GM18868 (cell line): ENCODE measurements around the gene ENAH.
"Not testable (repeated sequence)": the region's sequence is repeated elsewhere in the genome, so short reads cannot be mapped to it uniquely, and the experiment has no call there.

Experiments
- ATAC-seq: cut with Tn5 transposase; IDR thresholded peaks from one replicate; pipeline ENCODE4 v1.9.1; 2021; ENCODE audit warnings: mild to moderate bottlenecking, moderate library complexity; ENCODE audit not compliant: unreplicated experiment

The ENAH gene

GRCh38 chr1:225677350-225678124 is 24.6 kb upstream of the ENAH start:
- no peak for ATAC-seq

DNA sequence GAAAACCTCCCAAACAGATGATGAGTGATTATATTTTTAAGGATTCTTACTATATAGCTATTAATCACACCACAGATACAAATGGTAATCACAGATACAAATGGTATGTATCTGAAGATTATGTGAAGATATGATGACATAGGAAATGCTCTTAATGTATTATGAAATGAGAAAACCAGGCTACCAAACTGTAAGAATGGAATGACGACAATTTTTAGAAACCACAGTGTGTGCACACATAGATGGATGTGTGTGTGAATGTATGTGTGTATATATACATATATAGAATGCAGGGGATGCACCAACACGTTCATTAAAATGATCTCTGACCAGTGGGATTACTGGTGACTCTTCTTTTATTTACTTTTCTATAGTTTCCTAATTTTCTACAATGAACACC is 21.5 kb upstream of the ENAH start:
- no peak for ATAC-seq

DNA sequence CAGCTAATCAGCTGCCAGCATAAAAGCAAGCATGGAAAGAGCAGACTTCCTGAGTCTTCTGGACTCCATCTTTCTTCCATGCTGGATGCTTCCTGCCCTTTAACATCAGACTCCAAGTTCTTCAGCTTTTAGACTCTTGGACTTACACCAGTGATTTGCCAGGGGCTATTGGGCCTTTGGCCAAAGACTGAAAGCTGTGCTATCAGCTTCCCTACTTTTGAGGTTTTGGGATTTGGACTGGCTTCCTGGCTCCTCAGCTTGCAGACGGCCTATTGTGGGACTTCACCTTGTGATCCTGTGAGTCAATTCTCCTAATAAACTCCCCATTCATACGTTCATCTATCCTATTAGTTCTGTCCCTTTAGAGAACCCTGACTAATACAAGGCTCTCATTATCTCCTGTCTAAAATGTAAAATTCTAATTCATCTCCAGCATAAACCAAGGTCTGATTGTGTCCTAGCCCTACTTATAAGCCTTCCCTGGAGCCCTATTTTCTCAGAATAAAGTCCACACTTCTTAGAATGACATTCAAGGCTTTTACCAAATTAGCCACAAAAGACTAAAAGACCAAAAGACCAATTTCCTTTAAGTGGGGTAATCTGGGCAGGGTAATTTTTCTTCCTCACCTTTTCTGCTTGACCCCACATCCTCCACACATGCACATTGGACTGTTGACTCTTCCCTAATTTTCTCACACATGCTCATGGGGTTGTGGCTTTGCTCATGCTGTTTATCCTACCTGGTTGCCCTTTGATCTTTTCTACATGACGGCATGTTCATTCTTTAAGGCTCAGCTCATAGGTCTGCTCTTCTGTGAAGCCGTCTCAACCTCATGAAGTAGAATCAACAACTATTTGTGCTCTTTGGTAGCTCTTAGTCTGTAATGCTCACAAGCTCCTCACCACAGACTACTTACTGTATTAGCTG is 18.1 kb upstream of the ENAH start:
- no peak for ATAC-seq

DNA sequence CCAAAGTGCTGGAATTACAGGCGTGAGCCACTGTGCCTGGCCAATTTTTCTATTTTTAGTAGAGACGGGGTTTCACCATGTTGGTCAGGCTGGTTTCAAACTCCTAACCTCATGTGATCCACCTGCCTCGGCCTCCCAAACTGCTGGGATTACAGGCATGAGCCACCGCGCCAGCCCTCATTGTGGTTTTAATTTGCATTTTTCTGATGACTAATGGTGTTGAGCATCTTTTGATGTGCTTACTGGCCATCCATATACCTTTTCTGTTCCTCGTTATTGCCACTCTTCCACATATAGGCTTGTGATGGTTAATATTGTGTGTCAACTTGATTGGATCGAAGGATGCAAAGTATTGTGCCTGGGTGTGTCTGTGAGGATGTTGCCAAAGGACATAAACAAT is 17.4 kb upstream of the ENAH start:
- no peak for ATAC-seq

- ATAC-seq: no peak
These were observed 15.3 kb upstream of the ENAH start for GRCh38 chr1:225668222-225668621.

DNA sequence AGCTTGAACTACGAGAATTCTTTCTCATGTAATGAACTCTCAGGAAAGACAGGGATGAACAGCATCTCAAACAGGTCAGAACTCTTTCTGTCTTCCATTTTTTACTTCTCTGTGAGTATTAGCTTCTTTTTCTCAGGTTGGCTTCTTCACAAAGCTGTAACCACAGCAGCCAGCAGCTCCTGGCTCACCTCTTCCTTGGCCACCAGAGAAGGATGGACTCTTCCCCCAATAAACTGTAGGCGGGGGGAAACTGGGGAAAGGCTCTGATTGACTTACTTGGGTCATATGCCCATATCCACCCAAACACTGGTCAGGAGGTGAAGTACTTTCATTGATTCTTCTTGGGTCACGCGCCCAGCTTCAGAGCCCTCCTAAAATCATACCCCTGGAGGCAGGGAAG is 14.4 kb upstream of the ENAH start:
- ATAC-seq: no peak

DNA sequence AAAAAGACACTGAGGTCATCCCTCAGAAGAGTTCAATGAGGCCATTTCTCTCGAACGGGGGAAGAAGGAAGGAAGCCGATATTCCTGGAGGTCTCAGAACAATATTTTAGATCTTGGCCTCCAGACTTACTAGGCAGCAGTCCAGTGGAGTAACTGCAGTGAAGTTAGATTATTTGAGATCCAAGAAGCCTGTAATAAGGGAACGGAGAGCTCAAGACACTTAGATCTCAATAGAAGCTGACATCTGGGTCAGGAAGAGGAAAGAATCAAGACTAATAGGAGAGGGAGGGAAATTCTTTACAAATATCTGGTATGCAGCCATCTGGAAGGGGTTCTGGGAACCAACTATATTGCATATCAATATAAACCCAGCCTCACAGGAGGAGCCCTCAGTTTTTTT is 13.6 kb upstream of the ENAH start:
- ATAC-seq: no peak

DNA sequence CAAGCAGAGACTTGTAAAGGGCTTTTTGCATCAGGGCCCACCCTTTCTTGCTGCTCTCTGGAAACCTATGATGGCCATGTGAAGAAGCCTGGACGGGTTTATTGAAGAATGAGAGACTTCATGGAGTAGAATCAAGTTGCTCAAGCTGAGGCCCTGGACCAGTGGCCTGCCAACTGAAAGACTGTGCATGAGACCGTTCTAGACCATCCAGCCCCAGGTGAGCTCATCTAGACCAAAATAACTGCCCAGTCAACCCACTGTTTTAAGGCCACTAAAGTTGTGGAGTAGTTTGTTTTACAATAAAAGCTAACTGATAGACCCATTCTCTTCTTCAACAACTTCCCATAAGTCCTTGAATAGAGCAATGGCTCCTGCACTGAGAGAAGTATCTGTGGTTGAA is 11.8 kb upstream of the ENAH start:
- no peak for ATAC-seq

GRCh38 chr1:225662155-225662554 is 9.2 kb upstream of the ENAH start:
- ATAC-seq: no peak

- no peak for ATAC-seq
These were observed 7.6 kb upstream of the ENAH start for GRCh38 chr1:225660544-225660946.

- no peak for ATAC-seq
These were observed 5.1 kb upstream of the ENAH start for GRCh38 chr1:225658041-225658440.

DNA sequence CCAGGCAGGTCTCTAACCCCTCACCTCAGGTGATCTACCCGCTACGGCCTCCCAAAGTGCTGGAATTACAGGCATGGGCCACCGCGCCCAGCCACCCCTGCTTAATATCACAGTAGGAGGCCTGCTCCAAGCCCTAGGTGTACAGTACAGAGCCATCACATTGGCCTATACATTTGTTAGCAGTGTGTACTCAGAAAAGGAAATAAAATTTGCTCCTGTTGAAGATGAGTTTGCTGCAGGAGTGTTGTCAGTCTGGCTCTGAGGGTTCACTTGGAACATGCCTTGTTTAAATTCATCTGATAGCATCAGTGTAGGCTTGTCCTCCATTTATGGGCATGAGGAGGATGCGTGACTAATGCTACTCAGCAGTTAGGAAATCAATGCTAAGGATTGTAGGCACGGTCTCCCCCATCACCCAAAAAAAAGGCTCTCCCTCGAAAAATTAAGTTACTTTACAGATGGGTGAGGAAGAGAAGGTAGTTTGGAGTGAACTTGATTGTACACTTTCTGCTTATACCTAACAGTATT is 4.6 kb upstream of the ENAH start:
- ATAC-seq: no peak

DNA sequence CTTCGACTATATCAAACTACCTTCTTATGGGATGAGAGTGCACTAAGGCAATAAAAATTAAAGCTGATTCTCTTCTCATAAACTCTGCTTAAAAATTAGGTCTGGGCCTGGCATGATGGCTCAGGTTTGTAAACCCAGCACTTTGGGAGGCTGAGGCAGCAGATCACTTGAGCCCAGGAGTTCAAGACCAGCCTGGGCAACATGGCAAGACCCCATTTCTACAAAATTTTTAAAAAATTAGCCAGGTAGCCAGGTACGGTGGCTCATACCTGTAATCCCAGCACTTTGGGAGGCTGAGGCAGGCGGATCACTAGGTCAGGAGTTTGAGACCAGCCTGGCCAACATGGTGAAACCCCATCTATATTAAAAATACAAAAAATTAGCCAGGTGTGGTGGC is 3.3 kb upstream of the ENAH start:
- not testable (repeated sequence) for ATAC-seq

DNA sequence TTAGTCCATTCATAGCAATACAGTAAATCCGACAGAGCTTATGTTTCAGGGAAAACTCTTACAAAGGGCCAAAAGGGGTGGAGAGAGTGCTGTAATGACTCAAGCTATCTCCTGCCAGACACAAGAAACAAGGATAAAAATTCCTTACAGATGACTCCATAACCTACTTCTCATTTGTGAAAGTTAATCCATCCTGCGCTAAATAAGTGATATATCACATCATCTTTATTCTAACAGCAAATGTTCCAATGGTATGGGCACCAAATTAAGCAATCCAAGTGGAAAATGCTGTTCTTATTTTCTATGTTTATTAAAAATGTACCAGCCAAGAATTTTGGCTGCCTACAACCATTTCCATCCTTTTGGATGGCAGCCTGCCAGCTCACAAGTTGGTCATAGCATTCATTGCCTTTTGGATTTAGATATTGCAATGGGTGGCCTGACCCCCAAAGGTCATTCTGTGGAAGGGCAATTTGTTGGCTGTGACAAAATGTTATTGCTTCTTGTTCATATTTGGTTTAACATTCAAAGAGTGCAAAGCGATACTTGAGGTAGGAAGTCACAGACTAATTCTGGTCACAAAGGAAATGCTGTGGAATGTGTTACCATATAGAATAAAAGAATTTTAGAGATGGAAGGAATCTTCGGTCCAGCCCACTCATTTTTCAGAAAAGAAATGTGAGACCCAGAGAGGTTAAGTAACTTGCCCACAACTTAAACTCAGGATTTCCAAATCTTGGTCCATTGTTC is 2.8 kb upstream of the ENAH start:
- ATAC-seq: no peak

DNA sequence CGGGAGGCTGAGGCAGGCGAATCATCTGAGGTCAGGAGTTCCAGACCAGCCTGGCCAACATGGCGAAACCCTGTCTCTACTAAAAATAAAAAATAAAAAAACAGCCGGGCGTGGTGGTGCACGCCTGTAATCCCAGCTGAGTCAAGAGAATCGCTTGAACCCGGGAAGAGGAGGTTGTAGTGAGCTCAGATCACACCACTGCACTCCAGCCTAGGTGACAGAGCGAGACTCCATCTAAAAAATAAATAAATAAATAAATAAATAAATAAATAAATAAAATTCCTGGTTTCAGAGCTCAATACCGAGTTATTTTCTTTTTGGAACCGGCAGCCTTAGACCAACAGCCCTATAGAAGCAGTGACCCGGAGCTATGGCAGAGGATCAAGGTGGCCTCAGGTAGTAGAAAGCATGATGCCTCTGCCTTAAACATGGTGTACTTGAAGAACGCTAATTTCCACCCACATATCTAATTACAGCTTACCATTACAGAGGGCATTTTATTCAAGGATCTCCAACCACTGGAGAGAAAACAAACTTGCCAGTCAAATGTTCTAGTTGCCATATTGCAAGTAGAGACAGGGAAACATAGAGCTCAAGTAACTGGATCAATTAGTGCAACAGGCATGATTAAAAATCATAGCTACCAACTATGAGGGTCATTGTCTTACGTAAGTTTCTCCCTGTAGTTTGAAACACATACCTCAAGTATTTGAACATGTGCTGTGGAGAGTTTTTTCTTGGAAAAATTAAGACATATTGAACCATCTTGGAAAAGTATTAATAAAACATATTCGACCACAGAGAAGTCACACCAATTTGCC is 2.0 kb upstream of the ENAH start:
- ATAC-seq: no peak

GRCh38 chr1:225654277-225654597 is 1.3 kb upstream of the ENAH start:
- no peak for ATAC-seq

DNA sequence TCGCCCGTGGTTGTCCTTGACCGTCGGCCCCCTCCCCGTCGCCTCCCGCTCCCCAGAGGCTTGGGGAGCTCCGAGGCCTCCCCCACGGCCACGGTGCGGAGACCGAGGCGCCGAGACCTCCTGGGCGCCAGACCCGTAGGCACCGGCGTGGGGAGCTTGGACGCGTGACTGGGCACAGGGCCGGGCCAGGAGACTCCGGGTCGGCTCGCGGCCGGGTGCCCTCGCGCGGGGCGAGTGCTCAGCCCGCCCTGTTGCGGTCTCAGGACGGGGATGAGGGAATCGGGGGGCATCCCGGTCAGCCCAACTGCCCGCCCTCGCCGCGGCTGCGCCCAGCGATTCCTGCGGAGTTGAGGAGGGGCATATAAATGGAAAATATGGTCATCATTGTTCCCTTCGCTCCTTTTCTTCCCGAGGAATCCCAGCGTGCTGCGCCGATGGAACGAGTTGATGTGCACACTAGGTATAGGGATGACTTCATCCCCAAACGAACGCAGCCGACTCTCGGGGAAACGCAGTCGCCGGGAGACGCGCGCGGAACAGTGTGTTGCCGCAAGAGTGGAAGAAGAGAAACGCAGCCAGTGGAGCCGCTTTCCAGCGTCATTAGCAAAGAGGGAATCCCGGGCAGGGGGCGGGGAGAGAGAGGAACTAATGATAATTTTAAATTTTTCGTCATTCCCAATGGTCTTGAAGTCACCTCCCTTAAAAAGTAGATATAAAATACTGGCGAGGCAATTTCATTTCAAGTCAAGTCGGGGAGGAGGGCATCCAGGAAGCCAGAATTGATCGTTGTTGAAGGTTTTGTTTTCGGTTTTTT is 747 bp upstream of the ENAH start:
- ATAC-seq: peak; percentile 31

GRCh38 chr1:225651872-225652728 is 823 bp downstream of the ENAH start:
- no peak for ATAC-seq

DNA sequence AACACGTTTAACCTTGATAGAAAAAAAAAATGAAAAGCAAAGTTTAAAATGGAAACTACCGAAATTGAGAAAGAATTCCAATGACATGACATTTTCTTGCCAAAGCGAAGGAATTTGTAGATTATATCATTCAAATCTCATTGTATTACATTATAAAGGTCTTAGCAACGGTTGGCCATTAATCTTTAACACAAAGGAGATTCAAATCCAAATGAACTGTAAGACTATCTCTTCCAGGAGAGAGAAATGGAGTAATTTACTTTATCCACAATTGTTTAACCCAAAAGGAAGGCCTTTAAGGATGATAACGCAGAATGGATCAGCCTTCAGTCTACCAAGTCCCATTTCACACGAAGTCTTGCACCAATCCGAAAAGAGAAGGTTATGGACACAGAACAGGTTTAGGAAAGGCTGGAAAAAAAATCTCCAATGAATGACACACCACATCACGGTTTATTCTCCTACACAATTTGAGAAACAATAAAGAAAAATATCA is 1.5 kb downstream of the ENAH start:
- no peak for ATAC-seq
